ENCODE results near the gene ZKSCAN2.

DNA sequence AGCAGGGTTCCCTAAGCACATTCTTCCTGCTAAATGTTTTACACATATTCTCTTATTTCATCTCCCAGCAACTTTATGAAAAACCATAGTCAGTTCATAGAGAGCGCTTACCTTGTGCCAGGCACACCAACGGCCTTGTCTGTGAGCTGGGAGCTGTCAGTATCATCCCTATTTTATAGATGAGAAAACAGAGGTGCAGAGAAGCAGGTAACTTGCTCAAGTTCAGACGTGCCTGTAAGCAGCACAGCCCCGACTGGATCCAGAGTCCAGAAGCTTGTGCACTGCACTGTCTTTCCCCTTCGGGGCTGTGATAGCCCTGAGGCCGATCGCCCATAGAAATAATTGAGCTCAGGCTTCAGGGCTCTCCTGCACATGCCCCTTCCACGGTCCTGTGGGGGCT, 34.7 kb downstream of the ZKSCAN2 start:
- TF ChIP-seq, protein P1, sequence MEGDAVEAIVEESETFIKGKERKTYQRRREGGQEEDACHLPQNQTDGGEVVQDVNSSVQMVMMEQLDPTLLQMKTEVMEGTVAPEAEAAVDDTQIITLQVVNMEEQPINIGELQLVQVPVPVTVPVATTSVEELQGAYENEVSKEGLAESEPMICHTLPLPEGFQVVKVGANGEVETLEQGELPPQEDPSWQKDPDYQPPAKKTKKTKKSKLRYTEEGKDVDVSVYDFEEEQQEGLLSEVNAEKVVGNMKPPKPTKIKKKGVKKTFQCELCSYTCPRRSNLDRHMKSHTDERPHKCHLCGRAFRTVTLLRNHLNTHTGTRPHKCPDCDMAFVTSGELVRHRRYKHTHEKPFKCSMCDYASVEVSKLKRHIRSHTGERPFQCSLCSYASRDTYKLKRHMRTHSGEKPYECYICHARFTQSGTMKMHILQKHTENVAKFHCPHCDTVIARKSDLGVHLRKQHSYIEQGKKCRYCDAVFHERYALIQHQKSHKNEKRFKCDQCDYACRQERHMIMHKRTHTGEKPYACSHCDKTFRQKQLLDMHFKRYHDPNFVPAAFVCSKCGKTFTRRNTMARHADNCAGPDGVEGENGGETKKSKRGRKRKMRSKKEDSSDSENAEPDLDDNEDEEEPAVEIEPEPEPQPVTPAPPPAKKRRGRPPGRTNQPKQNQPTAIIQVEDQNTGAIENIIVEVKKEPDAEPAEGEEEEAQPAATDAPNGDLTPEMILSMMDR (IDR thresholded peaks at IDR 0.05) = no peak
- TF ChIP-seq POLR2A (IDR thresholded peaks at IDR 0.05) = no peak

Data from adrenal gland (tissue), 5 donors.